Kidney (tissue), 14 donors: ENCODE data around the gene FAM83B. TPM values are rescaled to one million over a fixed set of nuclear protein-coding genes. Genes with fewer than 3 reads are reported as not detected.
A peak's percentile ranks its signal among the peaks of the same experiment; 100 is the strongest.

Experiments used
- DNase-seq, 5 donors: peaks; one replicate each; pipeline ENCODE4 v3.0.0-alpha.2; 2013 to 2020
- FAIRE-seq: peaks from 2 replicates; lab custom pipeline; 2012; peaks lifted over from hg19 to GRCh38; lab: Jason Lieb, UNC
- H3K27ac ChIP-seq, 2 donors: one replicate each; pipeline ENCODE4 v1.7.0; 2013; ENCODE audit warnings: low read depth in 2 of 2, low read length in 2 of 2, inconsistent platforms in 1 of 2
- H3K27me3 ChIP-seq: one replicate; pipeline ENCODE4 v1.7.1; 2013; ENCODE audit warnings: low read length, inconsistent platforms; ENCODE audit not compliant: control insufficient read depth, insufficient read depth
- H3K36me3 ChIP-seq, 3 donors: one replicate each; pipeline versions ENCODE4 v1.7.0 to v1.7.1; 2013; ENCODE audit warnings: low read length in 3 of 3, control low read depth in 1 of 3, inconsistent platforms in 1 of 3; ENCODE audit not compliant: insufficient read depth in 3 of 3, control insufficient read depth in 2 of 3
- H3K4me1 ChIP-seq, 3 donors: one replicate each; pipeline versions ENCODE4 v1.7.0 to v1.7.1; 2013; ENCODE audit warnings: low read length in 3 of 3, inconsistent platforms in 1 of 3, low read depth in 1 of 3; ENCODE audit not compliant: control insufficient read depth in 2 of 3, insufficient read depth in 2 of 3
- H3K4me3 ChIP-seq, 3 donors: one replicate each; pipeline versions ENCODE4 v1.7.0 to v1.8.1; 2013; ENCODE audit warnings: low read length in 3 of 3, control low read depth in 1 of 3, inconsistent platforms in 1 of 3
- H3K9ac ChIP-seq, 3 donors: one replicate each; pipeline versions ENCODE4 v1.7.0 to v1.7.1; 2013; ENCODE audit warnings: low read length in 3 of 3, control low read depth in 1 of 3, inconsistent platforms in 1 of 3
- H3K9me3 ChIP-seq, 3 donors: one replicate each; pipeline versions ENCODE4 v1.7.0 to v1.7.1; 2013; ENCODE audit warnings: low read length in 3 of 3, control low read depth in 1 of 3, inconsistent platforms in 1 of 3; ENCODE audit not compliant: control insufficient read depth in 2 of 3, insufficient read depth in 1 of 3
- intact Hi-C: fragments of 100-400 bp; cut with DNase I; formaldehyde crosslinking; loops from one replicate; pipeline ENCODE4 v1.11.1; 2022
- polyA plus RNA-seq: library from polyadenylated mRNA; stranded (reverse); fragments of 350-450 nt; fragmentation: Illumina TruSeq; extraction: RNeasy Lipid Tissue Mini Kit (QIAGEN cat#74804); gene quantifications from one replicate; pipeline ENCODE4 v1.2.3, GENCODE V29; 2014; ENCODE audit warnings: low read depth, low replicate concordance; ENCODE audit not compliant: insufficient read depth
- total RNA-seq: library from RNA; stranded (reverse); fragmentation: NEBNext Ultra II Directional; extraction: Animal tissue kit (Norgen Biotek cat#: 25700); gene quantifications from one replicate; pipeline ENCODE4 v1.2.1, GENCODE V29; 2021
- TF ChIP-seq, protein P1 (sequence below): IDR thresholded peaks from 3 replicates; pipeline ENCODE4 v1.5.1; 2012; ENCODE audit warnings: mild to moderate bottlenecking, moderate library complexity, borderline replicate concordance; ENCODE audit not compliant: insufficient read depth; ENCODE audit errors: extremely low read depth
- donor health status: control.
- donor health status: control.
- donor health status: control.
- donor health status: control.
- donor health status: control.
- donor health status: DM: yes; HTN: yes; CAD: no.
- donor health status: Normal renal cell carcinoma (clear cell type).

Gene FAM83B
- total and polyA plus RNA-seq, 2 donors from 2014 or later, result 0.77 to 12.7 TPM

DNA sequence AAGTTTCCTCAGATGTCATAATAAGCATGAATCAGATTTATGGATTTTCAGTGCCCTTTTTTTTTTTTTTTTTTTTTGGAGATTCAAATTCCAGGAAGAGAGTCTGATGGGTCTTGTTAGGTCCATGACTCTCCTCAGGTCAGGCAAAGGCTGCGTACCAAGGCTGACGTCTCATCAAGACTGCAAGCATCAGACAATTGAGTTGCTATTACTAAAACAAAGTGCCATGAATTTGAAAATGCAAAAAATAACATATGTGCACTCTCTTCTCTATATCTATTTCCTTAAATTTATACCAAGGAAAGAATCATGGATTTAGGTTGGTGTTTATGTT is 134.7 kb downstream of the FAM83B start:
- Histone ChIP-seq H3K9me3 (no peaks in the 10 kb centered on the region), H3K4me3 (no peak overlapping the region), H3K27ac (no peak overlapping the region), H3K9ac (no peak overlapping the region), H3K36me3 (no peaks in the 10 kb centered on the region), H3K27me3 (no peaks in the 10 kb centered on the region), H3K4me1 (no peaks in the 10 kb centered on the region)
- FAIRE-seq (no peak), DNase-seq (no peak)
- intact Hi-C loops, result no loop called here
- TF ChIP-seq, protein P1, sequence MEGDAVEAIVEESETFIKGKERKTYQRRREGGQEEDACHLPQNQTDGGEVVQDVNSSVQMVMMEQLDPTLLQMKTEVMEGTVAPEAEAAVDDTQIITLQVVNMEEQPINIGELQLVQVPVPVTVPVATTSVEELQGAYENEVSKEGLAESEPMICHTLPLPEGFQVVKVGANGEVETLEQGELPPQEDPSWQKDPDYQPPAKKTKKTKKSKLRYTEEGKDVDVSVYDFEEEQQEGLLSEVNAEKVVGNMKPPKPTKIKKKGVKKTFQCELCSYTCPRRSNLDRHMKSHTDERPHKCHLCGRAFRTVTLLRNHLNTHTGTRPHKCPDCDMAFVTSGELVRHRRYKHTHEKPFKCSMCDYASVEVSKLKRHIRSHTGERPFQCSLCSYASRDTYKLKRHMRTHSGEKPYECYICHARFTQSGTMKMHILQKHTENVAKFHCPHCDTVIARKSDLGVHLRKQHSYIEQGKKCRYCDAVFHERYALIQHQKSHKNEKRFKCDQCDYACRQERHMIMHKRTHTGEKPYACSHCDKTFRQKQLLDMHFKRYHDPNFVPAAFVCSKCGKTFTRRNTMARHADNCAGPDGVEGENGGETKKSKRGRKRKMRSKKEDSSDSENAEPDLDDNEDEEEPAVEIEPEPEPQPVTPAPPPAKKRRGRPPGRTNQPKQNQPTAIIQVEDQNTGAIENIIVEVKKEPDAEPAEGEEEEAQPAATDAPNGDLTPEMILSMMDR, result no peak

DNA sequence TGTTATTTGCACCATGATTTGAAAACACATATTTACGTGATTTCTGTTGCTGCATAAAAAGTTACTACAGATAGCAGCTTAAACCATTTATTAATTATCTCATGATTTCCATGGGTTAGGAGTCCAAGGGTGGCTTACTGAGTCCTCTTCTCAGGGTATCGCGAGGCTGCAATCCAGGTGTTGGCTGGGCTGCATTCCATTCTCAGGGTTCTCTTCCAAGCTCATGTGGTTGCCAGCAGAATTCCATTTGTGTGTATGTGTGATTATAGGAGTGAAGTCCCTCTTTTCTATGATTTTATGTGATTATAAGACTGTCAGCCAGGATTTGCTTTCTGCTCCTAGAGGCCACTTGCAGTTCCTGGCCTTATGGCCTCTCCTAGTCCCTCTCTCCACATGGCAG is 135.1 kb downstream of the FAM83B start:
- no peak overlapping the region for H3K27ac ChIP-seq
- TF ChIP-seq, protein P1, result no peak
- H3K4me1 ChIP-seq, result no peaks in the 10 kb centered on the region
- H3K27me3 ChIP-seq, result no peaks in the 10 kb centered on the region
- no peak for DNase-seq
- no peak overlapping the region for H3K9ac ChIP-seq
- FAIRE-seq, result no peak
- H3K4me3 ChIP-seq, result no peak overlapping the region
- H3K9me3 ChIP-seq, result no peaks in the 10 kb centered on the region
- intact Hi-C loops, result no loop called here
- no peaks in the 10 kb centered on the region for H3K36me3 ChIP-seq

DNA sequence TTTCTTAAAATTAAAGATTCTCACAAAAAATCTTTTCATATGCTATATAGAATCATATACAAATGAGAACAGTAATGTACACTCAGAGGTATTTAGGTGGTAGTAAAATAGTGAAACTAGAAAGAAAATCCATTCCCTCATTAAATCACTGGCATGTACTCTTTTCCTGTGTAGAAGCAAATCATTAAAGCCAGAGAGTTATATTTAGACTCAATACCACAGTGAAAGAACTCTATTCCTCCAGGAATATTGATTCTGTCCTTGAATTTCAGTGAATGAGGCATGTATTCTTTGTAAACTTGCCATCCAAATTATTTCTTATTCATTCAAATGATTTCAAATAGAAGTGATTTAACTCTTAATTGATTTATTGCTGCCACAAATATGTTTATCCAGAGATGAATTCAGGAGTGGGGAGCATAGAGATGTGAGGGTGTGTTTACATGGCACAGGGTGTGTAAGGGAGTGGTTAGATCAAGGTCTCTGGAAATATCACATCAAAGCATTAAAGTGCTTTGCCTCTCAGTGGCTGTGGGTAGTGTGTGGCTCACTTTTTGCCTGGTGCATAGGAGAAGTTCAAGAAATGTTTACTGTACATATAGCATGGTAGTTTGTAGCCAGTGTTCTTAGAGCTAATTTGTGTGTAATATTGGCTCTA is 141.2 kb downstream of the FAM83B start:
- FAIRE-seq, result peak; percentile 52
- no peak overlapping the region for H3K27ac ChIP-seq

More for the DNA sequence above, 141.2 kb downstream of the FAM83B start:
- TF ChIP-seq, protein P1, result no peak
- no peak overlapping the region for H3K4me3 ChIP-seq
- no peak for DNase-seq
- H3K9ac ChIP-seq, result no peak overlapping the region
- H3K27me3 ChIP-seq, result no peaks in the 10 kb centered on the region
- H3K9me3 ChIP-seq, result peaks cover 0 to 3% (median 0%) of the 10 kb centered on the region in 3 donors
- H3K4me1 ChIP-seq, result no peaks in the 10 kb centered on the region
- intact Hi-C loops, result no loop called here
- H3K36me3 ChIP-seq, result no peaks in the 10 kb centered on the region
